ENCODE results near the gene PCDHA7. TPM values are rescaled to one million over a fixed set of nuclear protein-coding genes. Genes with fewer than 3 reads are reported as not detected.
"Not testable (repeated sequence)": the region's sequence is repeated elsewhere in the genome, so short reads cannot be mapped to it uniquely, and the experiment has no call there.

PCDHA7 gene
- total RNA-seq, 2 donors from 2014 or later = 2.5 to 6.6 TPM

- Histone ChIP-seq H3K36me3 (ENCODE audit: control insufficient read depth, insufficient read depth, low read length) (no peaks in the 10 kb centered on the region), H3K4me1 (ENCODE audit: control insufficient read depth, insufficient read depth, low read length) (no peaks in the 10 kb centered on the region), H3K27ac (ENCODE audit: low read depth, low read length) (no peak overlapping the region), H3K4me3 (ENCODE audit: low read length) (no peak overlapping the region), H3K27me3 (ENCODE audit: control insufficient read depth, insufficient read depth, low read length, poor library complexity, severe bottlenecking) (no peaks in the 10 kb centered on the region), H3K9ac (ENCODE audit: extremely low read depth, low read length, poor library complexity, severe bottlenecking) (no peak overlapping the region), H3K9me3 (ENCODE audit: control insufficient read depth, low read length) (no peaks in the 10 kb centered on the region)
- WGBS, 2 experiments (ENCODE audit: insufficient coverage in 1 of 2, insufficient read length in 1 of 2) = 95 to 98% methylated on average over 33 to 38 of the region's 38 CpGs
- DNase-seq = no peak
- H3K27ac Mint-ChIP-seq = no peak overlapping the region
- no peak overlapping the region for H3K4me3 Mint-ChIP-seq
- H3K4me1 Mint-ChIP-seq = peaks cover 3% of the 10 kb centered on the region
- H3K27me3 Mint-ChIP-seq (ENCODE audit: insufficient read depth) = no peaks in the 10 kb centered on the region
- H3K36me3 Mint-ChIP-seq (ENCODE audit: low read depth) = peaks cover 22% of the 10 kb centered on the region
- peaks cover 4% of the 10 kb centered on the region for H3K9me3 Mint-ChIP-seq
- no peak for TF ChIP-seq CTCF (conservative IDR thresholded peaks at IDR 0.05)
Observed at GRCh38 chr5:140823475-140823874, 10.6 kb upstream of the PCDHA7 start.

GRCh38 chr5:140827704-140828361 lies 6.2 kb upstream of the PCDHA7 start, which contains the start of gene PCDHA6:
Gene PCDHA6 (plus strand): TSS chr5:140827960. CDS start chr5:140828092, 132 bp downstream.
- peaks cover 11% of the 10 kb centered on the region for H3K9me3 Mint-ChIP-seq
- no peak within 1 kb of the TSS for H3K27ac ChIP-seq (ENCODE audit: low read depth, low read length)
- no peaks in the 10 kb centered on the region for H3K27me3 ChIP-seq (ENCODE audit: control insufficient read depth, insufficient read depth, low read length, poor library complexity, severe bottlenecking)
- no peaks in the 10 kb centered on the region for H3K4me1 ChIP-seq (ENCODE audit: control insufficient read depth, insufficient read depth, low read length)
- H3K4me1 Mint-ChIP-seq = peaks cover 7% of the 10 kb centered on the region
- peak; percentile 76 for TF ChIP-seq CTCF (conservative IDR thresholded peaks at IDR 0.05)
- H3K4me3 ChIP-seq (ENCODE audit: low read length) = no peak within 1 kb of the TSS
- H3K9me3 ChIP-seq (ENCODE audit: control insufficient read depth, low read length) = no peaks in the 10 kb centered on the region
- H3K27me3 Mint-ChIP-seq (ENCODE audit: insufficient read depth) = no peaks in the 10 kb centered on the region
- peaks cover 25% of the 10 kb centered on the region for H3K36me3 Mint-ChIP-seq (ENCODE audit: low read depth)
- no peak for DNase-seq
- H3K27ac Mint-ChIP-seq = peak within 1 kb of the TSS; percentile 89
- H3K4me3 Mint-ChIP-seq = peak within 1 kb of the TSS; percentile 80
- no peaks in the 10 kb centered on the region for H3K36me3 ChIP-seq (ENCODE audit: control insufficient read depth, insufficient read depth, low read length)
- no peak within 1 kb of the TSS for H3K9ac ChIP-seq (ENCODE audit: extremely low read depth, low read length, poor library complexity, severe bottlenecking)
- 93 to 94% methylated on average over 15 to 27 of the region's 27 CpGs for WGBS, 2 experiments (ENCODE audit: insufficient coverage in 1 of 2, insufficient read length in 1 of 2)

DNA sequence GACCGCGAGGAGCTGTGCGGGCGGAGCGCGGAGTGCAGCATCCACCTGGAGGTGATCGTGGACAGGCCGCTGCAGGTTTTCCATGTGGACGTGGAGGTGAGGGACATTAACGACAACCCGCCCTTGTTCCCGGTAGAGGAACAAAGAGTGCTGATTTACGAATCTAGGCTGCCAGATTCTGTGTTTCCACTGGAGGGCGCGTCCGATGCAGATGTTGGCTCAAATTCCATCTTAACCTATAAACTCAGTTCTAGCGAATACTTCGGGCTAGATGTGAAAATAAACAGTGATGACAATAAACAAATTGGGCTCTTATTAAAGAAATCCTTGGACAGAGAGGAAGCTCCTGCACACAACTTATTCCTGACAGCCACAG lies 5.7 kb upstream of the PCDHA7 start:
- Mint-ChIP-seq H3K9me3 (peaks cover 11% of the 10 kb centered on the region), H3K27ac (peak overlapping the region; percentile 89), H3K27me3 (ENCODE audit: insufficient read depth) (no peaks in the 10 kb centered on the region), H3K36me3 (ENCODE audit: low read depth) (peaks cover 20% of the 10 kb centered on the region), H3K4me1 (peaks cover 10% of the 10 kb centered on the region), H3K4me3 (peak overlapping the region; percentile 80)
- TF ChIP-seq CTCF (conservative IDR thresholded peaks at IDR 0.05) = peak; percentile 54
- H3K4me3 ChIP-seq (ENCODE audit: low read length) = no peak overlapping the region
- 96 to 97% methylated on average over 12 to 18 of the region's 18 CpGs for WGBS, 2 experiments (ENCODE audit: insufficient coverage in 1 of 2, insufficient read length in 1 of 2)
- no peaks in the 10 kb centered on the region for H3K36me3 ChIP-seq (ENCODE audit: control insufficient read depth, insufficient read depth, low read length)
- H3K9ac ChIP-seq (ENCODE audit: extremely low read depth, low read length, poor library complexity, severe bottlenecking) = no peak overlapping the region
- H3K9me3 ChIP-seq (ENCODE audit: control insufficient read depth, low read length) = no peaks in the 10 kb centered on the region
- no peak overlapping the region for H3K27ac ChIP-seq (ENCODE audit: low read depth, low read length)
- H3K27me3 ChIP-seq (ENCODE audit: control insufficient read depth, insufficient read depth, low read length, poor library complexity, severe bottlenecking) = no peaks in the 10 kb centered on the region
- no peak for DNase-seq
- no peaks in the 10 kb centered on the region for H3K4me1 ChIP-seq (ENCODE audit: control insufficient read depth, insufficient read depth, low read length)

- peaks cover 15% of the 10 kb centered on the region for H3K36me3 Mint-ChIP-seq (ENCODE audit: low read depth)
Observed at GRCh38 chr5:140829511-140830501, 4.3 kb upstream of the PCDHA7 start.

More at GRCh38 chr5:140829511-140830501, 4.3 kb upstream of the PCDHA7 start:
- not testable (repeated sequence) for H3K4me3 Mint-ChIP-seq; H3K27ac ChIP-seq (ENCODE audit: low read depth, low read length); H3K27me3 Mint-ChIP-seq (ENCODE audit: insufficient read depth); H3K4me1 ChIP-seq (ENCODE audit: control insufficient read depth, insufficient read depth, low read length); H3K27ac Mint-ChIP-seq; H3K4me3 ChIP-seq (ENCODE audit: low read length); H3K27me3 ChIP-seq (ENCODE audit: control insufficient read depth, insufficient read depth, low read length, poor library complexity, severe bottlenecking); H3K36me3 ChIP-seq (ENCODE audit: control insufficient read depth, insufficient read depth, low read length); DNase-seq; H3K9me3 ChIP-seq (ENCODE audit: control insufficient read depth, low read length); H3K9ac ChIP-seq (ENCODE audit: extremely low read depth, low read length, poor library complexity, severe bottlenecking)
- Mint-ChIP-seq H3K4me1 (peaks cover 11% of the 10 kb centered on the region), H3K9me3 (peaks cover 12% of the 10 kb centered on the region)
- WGBS, 2 experiments (ENCODE audit: insufficient coverage in 1 of 2, insufficient read length in 1 of 2) = 95 to 99% methylated on average over 63 to 105 of the region's 106 CpGs

All from endodermal cell (in vitro differentiated cells).